Keratinocyte (primary cell): ENCODE results near the gene NOTUM. TPM values are rescaled to one million over a fixed set of nuclear protein-coding genes. Genes with fewer than 3 reads are reported as not detected.

ENCODE experiments used
- DNase-seq: peaks from one replicate; pipeline ENCODE4 v3.0.0-alpha.2; 2011; ENCODE audit warnings: low read depth, missing footprints, low spot score
- FAIRE-seq: peaks from 2 replicates; lab custom pipeline; 2011; peaks lifted over from hg19 to GRCh38; lab: Jason Lieb, UNC
- H2AFZ ChIP-seq: 2 replicates; pipeline ENCODE4 v1.6.0; 2012; ENCODE audit warnings: low read length, control low read depth, inconsistent platforms; ENCODE audit not compliant: control insufficient read depth
- H3K27ac ChIP-seq: 2 replicates; pipeline ENCODE4 v1.5.1; 2011; ENCODE audit warnings: low read length; ENCODE audit not compliant: control insufficient read depth, insufficient read depth
- H3K27me3 ChIP-seq: 3 replicates; pipeline ENCODE4 v1.6.0; 2011; ENCODE audit warnings: low read length; ENCODE audit not compliant: control insufficient read depth, insufficient read depth; ENCODE audit errors: extremely low read depth
- H3K36me3 ChIP-seq, 2 experiments: 2 replicates in 1 of 2; 3 replicates in 1 of 2; pipeline ENCODE4 v1.5.1; 2011; ENCODE audit warnings: low read length in 2 of 2, mild to moderate bottlenecking in 1 of 2; ENCODE audit not compliant: control insufficient read depth in 2 of 2, insufficient read depth in 2 of 2; ENCODE audit errors: extremely low read depth in 1 of 2
- H3K4me1 ChIP-seq: 3 replicates; pipeline ENCODE4 v1.5.1; 2011; ENCODE audit warnings: low read length; ENCODE audit not compliant: control insufficient read depth, insufficient read depth; ENCODE audit errors: extremely low read depth
- H3K4me2 ChIP-seq: 3 replicates; pipeline ENCODE4 v1.6.0; 2011; ENCODE audit warnings: low read depth, low read length; ENCODE audit not compliant: control insufficient read depth, insufficient read depth; ENCODE audit errors: extremely low read depth
- H3K4me3 ChIP-seq, 3 experiments: fragments of 200-600 bp in 1 of 3; sonication (generic) in 1 of 3; 2 replicates in 2 of 3; 3 replicates in 1 of 3; pipeline ENCODE4 v1.5.1; 2011 to 2016; ENCODE audit warnings: low read length in 3 of 3, mild to moderate bottlenecking in 3 of 3, control low read depth in 2 of 3, inconsistent platforms in 1 of 3, low read depth in 1 of 3, mixed read lengths in 1 of 3, mixed run types in 1 of 3, moderate library complexity in 1 of 3; ENCODE audit not compliant: control insufficient read depth in 2 of 3, insufficient read depth in 2 of 3; ENCODE audit errors: extremely low read depth in 1 of 3
- H3K79me2 ChIP-seq: 2 replicates; pipeline ENCODE4 v1.6.0; 2012; ENCODE audit warnings: low read length; ENCODE audit not compliant: control insufficient read depth, insufficient read depth
- H3K9ac ChIP-seq: 3 replicates; pipeline ENCODE4 v1.6.0; 2011; ENCODE audit warnings: low read length; ENCODE audit not compliant: control insufficient read depth, insufficient read depth; ENCODE audit errors: extremely low read depth
- H3K9me1 ChIP-seq: 3 replicates; pipeline ENCODE4 v1.6.0; 2011; ENCODE audit warnings: low read length; ENCODE audit not compliant: control insufficient read depth, insufficient read depth; ENCODE audit errors: extremely low read depth
- H3K9me3 ChIP-seq: 2 replicates; pipeline ENCODE4 v1.5.1; 2012; ENCODE audit warnings: low read depth, low read length; ENCODE audit not compliant: control insufficient read depth
- H4K20me1 ChIP-seq: 3 replicates; pipeline ENCODE4 v1.6.0; 2011; ENCODE audit warnings: low read length; ENCODE audit not compliant: control insufficient read depth, insufficient read depth; ENCODE audit errors: extremely low read depth
- CTCF ChIP-seq, 3 experiments: IDR thresholded peaks in 1 of 3; conservative IDR thresholded peaks in 1 of 3; optimal IDR thresholded peaks in 1 of 3; 2 replicates in 2 of 3; 3 replicates in 1 of 3; pipeline versions ENCODE3 to v1.5.1; 2011; ENCODE audit warnings: low read length in 3 of 3, mild to moderate bottlenecking in 3 of 3, moderate library complexity in 2 of 3, control low read depth in 1 of 3, inconsistent platforms in 1 of 3; ENCODE audit not compliant: insufficient read depth in 2 of 3; ENCODE audit errors: extremely low read depth in 1 of 3
- EZH2 ChIP-seq: IDR thresholded peaks from one replicate; pipeline ENCODE4 v1.6.1; 2012; ENCODE audit warnings: inconsistent platforms, mild to moderate bottlenecking, low read length, moderate library complexity
- dilution Hi-C: fragments of 300-500 bp; cut with MboI; formaldehyde crosslinking; loops from one replicate; pipeline ENCODE4 v1.7.0; 2020; ENCODE audit warnings: low sequenced_read_pairs; ENCODE audit not compliant: extremely low pct_ligation_motif_present
- polyA plus RNA-seq, 5 experiments: library from polyadenylated mRNA; depleted of rRNA in 3 of 5; stranded (reverse) in 3 of 5; stranded (forward) in 1 of 5; unstranded in 1 of 5; fragments of >200 nt; gene quantifications; 1 replicate in 1 of 5; 2 replicates in 3 of 5; 3 replicates in 1 of 5; pipeline versions ENCODE4 v1.2.1 to v1.2.3, GENCODE V29; 2011 to 2012; ENCODE audit warnings: missing spikeins in 2 of 5, low read depth in 1 of 5, low replicate concordance in 1 of 5

NOTUM gene
- polyA plus RNA-seq, 1 donor (not counting 4 experiments of a cell fraction or from before 2014, with no cell fraction given): not detected

- no peak overlapping the region for H3K4me2 ChIP-seq
- no peak overlapping the region for H3K27ac ChIP-seq
- TF ChIP-seq EZH2 (no peak), CTCF (optimal IDR thresholded peaks at IDR 0.05 in 1 of 3, IDR thresholded peaks at IDR 0.05 in 1 of 3, conservative IDR thresholded peaks at IDR 0.05 in 1 of 3; ENCODE audit: extremely low read depth in 1 of 3, insufficient read depth in 2 of 3, low read length in 3 of 3) (no peak)
- peaks cover 65% of the 10 kb centered on the region for H3K27me3 ChIP-seq
- H4K20me1 ChIP-seq: no peaks in the 10 kb centered on the region
- no peak for DNase-seq
- no peaks in the 10 kb centered on the region for H3K9me1 ChIP-seq
- H3K9ac ChIP-seq: no peak overlapping the region
- H3K4me3 ChIP-seq: no peak overlapping the region
- H3K36me3 ChIP-seq: no peaks in the 10 kb centered on the region
- no peak for FAIRE-seq
- no peaks in the 10 kb centered on the region for H3K9me3 ChIP-seq
- dilution Hi-C loops: no loop called here
- no peak overlapping the region for H2AFZ ChIP-seq
- H3K4me1 ChIP-seq: peaks cover 2% of the 10 kb centered on the region
- H3K79me2 ChIP-seq: no peaks in the 10 kb centered on the region
Measured at GRCh38 chr17:81966343-81967243, 5.6 kb upstream of the NOTUM start.

DNA sequence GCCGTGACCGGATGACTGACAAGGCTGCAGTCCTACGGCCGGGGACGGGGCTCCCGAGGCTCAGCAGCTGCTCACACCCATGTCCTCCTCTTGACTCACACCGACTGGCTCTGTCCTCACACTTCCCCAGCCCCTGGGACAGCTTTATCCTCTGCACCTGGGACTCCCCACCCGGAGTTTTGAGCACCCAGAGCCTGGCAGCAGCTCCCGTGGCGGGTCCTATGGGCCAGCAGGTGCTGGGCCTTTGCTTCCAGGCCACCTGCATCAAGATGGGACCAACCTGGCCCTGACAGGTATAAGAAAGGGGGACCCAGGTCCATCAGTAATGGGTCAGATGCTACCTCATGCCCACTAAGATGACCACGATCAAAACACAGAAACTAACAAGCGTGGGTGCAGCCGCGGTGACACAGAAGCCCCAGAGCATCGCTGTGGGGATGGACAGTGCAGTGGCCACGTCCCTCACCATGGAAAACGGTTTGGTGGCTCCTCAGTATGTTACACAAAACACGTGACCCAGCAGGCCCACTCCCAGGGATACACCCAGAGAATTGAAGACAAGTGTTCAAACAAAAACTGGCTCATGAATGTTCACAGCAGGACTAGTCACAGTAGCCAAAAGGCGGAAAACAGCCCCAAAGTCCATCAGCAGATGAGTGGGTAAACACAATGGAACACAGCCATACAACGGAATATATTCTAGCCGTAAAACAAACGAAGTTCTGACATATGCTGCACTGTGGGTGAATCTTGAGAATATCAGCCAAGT is 3.3 kb upstream of the NOTUM start:
- TF ChIP-seq EZH2: no peak
- no peak for TF ChIP-seq CTCF (optimal IDR thresholded peaks at IDR 0.05 in 1 of 3, IDR thresholded peaks at IDR 0.05 in 1 of 3, conservative IDR thresholded peaks at IDR 0.05 in 1 of 3; ENCODE audit: extremely low read depth in 1 of 3, insufficient read depth in 2 of 3, low read length in 3 of 3)
- no peak overlapping the region for H2AFZ ChIP-seq
- peaks cover 2% of the 10 kb centered on the region for H3K4me1 ChIP-seq
- no peak overlapping the region for H3K9ac ChIP-seq
- dilution Hi-C loops: no loop called here
- DNase-seq (no peak), FAIRE-seq (no peak)
- H3K27me3 ChIP-seq: peaks cover 83% of the 10 kb centered on the region
- no peak overlapping the region for H3K4me3 ChIP-seq
- no peak overlapping the region for H3K27ac ChIP-seq
- no peaks in the 10 kb centered on the region for H4K20me1 ChIP-seq
- H3K9me1 ChIP-seq: no peaks in the 10 kb centered on the region
- H3K4me2 ChIP-seq: no peak overlapping the region
- no peaks in the 10 kb centered on the region for H3K9me3 ChIP-seq
- no peaks in the 10 kb centered on the region for H3K79me2 ChIP-seq
- H3K36me3 ChIP-seq: no peaks in the 10 kb centered on the region
